Esophagus muscularis mucosa (tissue), 4 donors: Measurements from ENCODE around the gene PLXNB3.

Source experiments
- EP300 ChIP-seq: sonication (generic); formaldehyde crosslinking; IDR thresholded peaks from one replicate; pipeline ENCODE4 v1.6.1; 2017; ENCODE audit warnings: antibody characterized with exemption
- POLR2A ChIP-seq: fragments of 450-650 bp; IDR thresholded peaks from one replicate; pipeline ENCODE4 v1.6.1; 2017; ENCODE audit warnings: antibody characterized with exemption, moderate library complexity, mild to moderate bottlenecking, low read depth
- POLR2AphosphoS5 ChIP-seq, 2 donors: sonication (generic); formaldehyde crosslinking; IDR thresholded peaks; one replicate each; pipeline ENCODE4 v1.6.1; 2017; ENCODE audit warnings: antibody characterized with exemption in 2 of 2
- TF ChIP-seq, protein P1 (sequence below), 3 experiments: fragments of 200-600 bp in 2 of 3; fragments of 450-650 bp in 1 of 3; sonication (generic) in 2 of 3; IDR thresholded peaks; one replicate each; pipeline ENCODE4 v1.5.1; 2017 to 2019; ENCODE audit warnings: antibody characterized with exemption in 3 of 3, mild to moderate bottlenecking in 2 of 3, moderate library complexity in 1 of 3

DNA sequence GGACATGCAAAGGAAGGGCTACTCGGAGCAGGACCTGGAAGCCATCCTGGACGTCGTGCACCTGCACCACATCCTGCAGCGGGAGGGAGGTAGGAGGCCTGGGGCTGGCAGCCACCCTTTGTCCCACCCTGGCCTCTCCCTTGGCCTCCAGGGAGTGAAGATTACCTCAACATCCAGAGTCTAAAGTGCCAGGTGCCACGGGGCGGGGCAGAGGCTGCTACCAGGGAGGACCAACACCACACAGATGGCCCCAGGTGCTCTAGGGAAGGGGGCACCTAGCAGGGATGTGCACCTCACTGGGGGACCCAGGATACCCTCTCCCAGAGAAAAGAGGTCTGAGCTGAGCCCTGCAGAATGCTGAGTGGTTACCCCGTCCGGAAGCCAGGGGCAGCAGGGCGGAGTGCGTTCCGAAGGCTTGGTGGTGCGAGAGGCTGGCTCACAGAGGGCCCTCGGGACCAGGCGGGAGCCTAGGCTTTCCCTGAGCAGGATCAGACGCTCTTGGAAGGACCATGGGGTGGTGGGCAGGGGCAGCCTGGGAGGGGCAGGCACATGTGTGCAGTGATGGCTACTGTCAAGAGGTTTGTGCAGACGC is 23.3 kb upstream of the PLXNB3 start:
- no peak for TF ChIP-seq POLR2AphosphoS5 (IDR thresholded peaks at IDR 0.05)
- TF ChIP-seq, protein P1, sequence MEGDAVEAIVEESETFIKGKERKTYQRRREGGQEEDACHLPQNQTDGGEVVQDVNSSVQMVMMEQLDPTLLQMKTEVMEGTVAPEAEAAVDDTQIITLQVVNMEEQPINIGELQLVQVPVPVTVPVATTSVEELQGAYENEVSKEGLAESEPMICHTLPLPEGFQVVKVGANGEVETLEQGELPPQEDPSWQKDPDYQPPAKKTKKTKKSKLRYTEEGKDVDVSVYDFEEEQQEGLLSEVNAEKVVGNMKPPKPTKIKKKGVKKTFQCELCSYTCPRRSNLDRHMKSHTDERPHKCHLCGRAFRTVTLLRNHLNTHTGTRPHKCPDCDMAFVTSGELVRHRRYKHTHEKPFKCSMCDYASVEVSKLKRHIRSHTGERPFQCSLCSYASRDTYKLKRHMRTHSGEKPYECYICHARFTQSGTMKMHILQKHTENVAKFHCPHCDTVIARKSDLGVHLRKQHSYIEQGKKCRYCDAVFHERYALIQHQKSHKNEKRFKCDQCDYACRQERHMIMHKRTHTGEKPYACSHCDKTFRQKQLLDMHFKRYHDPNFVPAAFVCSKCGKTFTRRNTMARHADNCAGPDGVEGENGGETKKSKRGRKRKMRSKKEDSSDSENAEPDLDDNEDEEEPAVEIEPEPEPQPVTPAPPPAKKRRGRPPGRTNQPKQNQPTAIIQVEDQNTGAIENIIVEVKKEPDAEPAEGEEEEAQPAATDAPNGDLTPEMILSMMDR (IDR thresholded peaks at IDR 0.05) = no peak
- no peak for TF ChIP-seq POLR2A
- no peak for TF ChIP-seq EP300
